Measurements from ENCODE around the gene MORC2.

DNA sequence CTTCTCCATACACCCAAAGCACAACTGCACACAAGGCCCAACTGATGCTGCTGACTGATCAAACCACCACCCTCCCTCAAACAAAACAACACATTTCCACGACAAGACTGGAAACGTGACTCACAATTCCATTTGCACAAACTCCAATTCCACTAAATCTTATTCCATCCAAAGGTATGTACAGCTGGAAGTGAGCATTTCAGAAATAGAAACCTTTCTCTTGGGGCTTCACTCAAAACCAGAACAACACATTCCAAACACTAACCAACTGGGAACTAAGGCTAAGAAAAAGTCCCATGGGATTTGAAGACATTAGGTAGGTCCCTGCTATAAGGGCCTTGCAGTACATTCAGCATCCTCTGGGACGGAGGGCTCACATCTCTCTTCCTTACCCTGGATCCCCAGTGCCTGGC lies 19.6 kb downstream of the MORC2 start:
- TF ChIP-seq CTCF (IDR thresholded peaks at IDR 0.05 in 8 of 11, conservative IDR thresholded peaks at IDR 0.05 in 3 of 11): no peak
- TF ChIP-seq POLR2A (IDR thresholded peaks at IDR 0.05): no peak
